H1 (cell line): Measurements from ENCODE around the gene SLC39A11. TPM values are rescaled to one million over a fixed set of nuclear protein-coding genes. Genes with fewer than 3 reads are reported as not detected.

Source experiments
- CTCF ChIA-PET: fragments of 300-600 bp; sonication (Branson Sonifier 250); formaldehyde crosslinking; loops from one replicate; lab custom pipeline; 2021; ENCODE audit not compliant: partially characterized antibody; lab: Charles Lee
- POLR2A ChIA-PET: fragments of 300-600 bp; sonication (Branson Sonifier 250); formaldehyde crosslinking; loops from one replicate; lab custom pipeline; 2021; ENCODE audit warnings: inconsistent platforms; ENCODE audit not compliant: partially characterized antibody; lab: Charles Lee
- DNase-seq, 2 experiments: peaks; one replicate each; pipeline versions ENCODE4 v3.0.0 to v3.0.0-alpha.2; 2010 to 2022; ENCODE audit warnings: low spot score in 2 of 2, low read depth in 1 of 2, mixed read lengths in 1 of 2
- FAIRE-seq: peaks from 2 replicates; lab custom pipeline; 2011; peaks lifted over from hg19 to GRCh38; lab: Jason Lieb, UNC
- H2AFZ ChIP-seq: 2 replicates; pipeline ENCODE4 v1.8.1; 2012; ENCODE audit warnings: low read length, inconsistent platforms
- H2AK5ac ChIP-seq: 2 replicates; pipeline ENCODE4 v1.6.1; 2013; ENCODE audit warnings: low read depth, low read length
- H2BK120ac ChIP-seq: replicated peaks from 2 replicates; pipeline ENCODE3; 2013; ENCODE audit warnings: low read depth, low read length, inconsistent platforms
- H2BK12ac ChIP-seq: 2 replicates; pipeline ENCODE4 v1.6.1; 2013; ENCODE audit warnings: low read depth, low read length
- H2BK15ac ChIP-seq: 2 replicates; pipeline ENCODE4 v1.6.1; 2013; ENCODE audit warnings: low read length
- H2BK20ac ChIP-seq: 2 replicates; pipeline ENCODE4 v1.6.1; 2013; ENCODE audit warnings: low read length
- H2BK5ac ChIP-seq: 2 replicates; pipeline ENCODE4 v1.6.1; 2013; ENCODE audit warnings: low read depth, low read length
- H3K14ac ChIP-seq: 2 replicates; pipeline ENCODE4 v1.6.1; 2013; ENCODE audit warnings: inconsistent platforms; ENCODE audit not compliant: insufficient read length
- H3K18ac ChIP-seq: 2 replicates; pipeline ENCODE4 v1.6.1; 2013; ENCODE audit warnings: low read length; ENCODE audit errors: extremely low read depth
- H3K23ac ChIP-seq: 2 replicates; pipeline ENCODE4 v1.6.1; 2013; ENCODE audit warnings: inconsistent platforms; ENCODE audit not compliant: insufficient read length
- H3K23me2 ChIP-seq: 2 replicates; pipeline ENCODE4 v1.6.1; 2013; ENCODE audit warnings: low read depth, low read length
- H3K27ac ChIP-seq: 2 replicates; pipeline ENCODE4 v1.6.1; 2011; ENCODE audit warnings: low read depth, low read length, inconsistent platforms
- H3K27me3 ChIP-seq, 4 experiments: replicated peaks in 1 of 4; 1 replicate in 1 of 4; 2 replicates in 3 of 4; pipeline versions ENCODE4 v1.6.1 to v1.8.1; 2011 to 2013; ENCODE audit warnings: low read length in 3 of 4, mild to moderate bottlenecking in 3 of 4, inconsistent platforms in 2 of 4, mixed read lengths in 2 of 4, moderate library complexity in 1 of 4; ENCODE audit not compliant: control insufficient read depth in 3 of 4, insufficient read depth in 3 of 4; ENCODE audit errors: extremely low read depth in 1 of 4
- H3K36me3 ChIP-seq, 4 experiments: 2 replicates each; pipeline versions ENCODE4 v1.6.1 to v1.8.1; 2011 to 2013; ENCODE audit warnings: mild to moderate bottlenecking in 4 of 4, low read length in 3 of 4, moderate library complexity in 2 of 4, control low read depth in 1 of 4, inconsistent platforms in 1 of 4; ENCODE audit not compliant: insufficient read depth in 4 of 4, control insufficient read depth in 2 of 4
- H3K4ac ChIP-seq: replicated peaks from 2 replicates; pipeline ENCODE3; 2013; ENCODE audit warnings: low read length, low read depth, mixed read lengths, inconsistent platforms; ENCODE audit not compliant: insufficient read length
- H3K4me1 ChIP-seq, 4 experiments: replicated peaks in 1 of 4; 1 replicate in 1 of 4; 2 replicates in 3 of 4; pipeline versions ENCODE4 v1.6.1 to v1.8.1; 2011 to 2013; ENCODE audit warnings: low read length in 3 of 4, inconsistent platforms in 2 of 4, mixed read lengths in 1 of 4; ENCODE audit not compliant: insufficient read depth in 4 of 4, control insufficient read depth in 3 of 4
- H3K4me2 ChIP-seq, 2 experiments: 2 replicates each; pipeline versions ENCODE4 v1.6.1 to v1.8.1; 2011 to 2013; ENCODE audit warnings: low read depth in 2 of 2, low read length in 2 of 2, control low read depth in 1 of 2, inconsistent platforms in 1 of 2, mild to moderate bottlenecking in 1 of 2; ENCODE audit not compliant: insufficient read depth in 1 of 2
- H3K4me3 ChIP-seq, 4 experiments: fragments of 200-600, 300-600 bp in 1 of 4; sonication (generic), shearing (Covaris generic), sonication (Bioruptor Twin) in 1 of 4; 2 replicates each; pipeline versions ENCODE4 v1.5.1 to v1.8.1; 2011 to 2016; ENCODE audit warnings: low read length in 4 of 4, low read depth in 3 of 4, control low read depth in 2 of 4, inconsistent platforms in 2 of 4, mild to moderate bottlenecking in 2 of 4, mixed read lengths in 1 of 4, moderate library complexity in 1 of 4; ENCODE audit not compliant: insufficient read depth in 2 of 4; ENCODE audit errors: extremely low read depth in 1 of 4
- H3K56ac ChIP-seq: replicated peaks from 2 replicates; pipeline ENCODE3; 2013; ENCODE audit warnings: low read depth, mild to moderate bottlenecking, mixed read lengths, low read length, inconsistent platforms; ENCODE audit not compliant: insufficient read length
- H3K79me1 ChIP-seq: 2 replicates; pipeline ENCODE4 v1.6.1; 2013; ENCODE audit warnings: low read depth, low read length, control low read depth
- H3K79me2 ChIP-seq, 2 experiments: 2 replicates each; pipeline versions ENCODE4 v1.6.1 to v1.8.1; 2012 to 2013; ENCODE audit warnings: low read length in 2 of 2, mild to moderate bottlenecking in 2 of 2, inconsistent platforms in 1 of 2; ENCODE audit not compliant: insufficient read depth in 2 of 2, control insufficient read depth in 1 of 2
- H3K9ac ChIP-seq, 4 experiments: replicated peaks in 1 of 4; 1 replicate in 1 of 4; 2 replicates in 3 of 4; pipeline versions ENCODE4 v1.6.1 to v1.8.1; 2011 to 2013; ENCODE audit warnings: low read depth in 3 of 4, low read length in 3 of 4, control low read depth in 2 of 4, mild to moderate bottlenecking in 2 of 4, moderate library complexity in 2 of 4, inconsistent platforms in 1 of 4; ENCODE audit errors: extremely low read depth in 1 of 4
- H3K9me3 ChIP-seq, 2 experiments: 2 replicates each; pipeline versions ENCODE4 v1.6.1 to v1.8.1; 2012 to 2013; ENCODE audit warnings: mild to moderate bottlenecking in 2 of 2, moderate library complexity in 2 of 2, control low read depth in 1 of 2, inconsistent platforms in 1 of 2, low read depth in 1 of 2, low read length in 1 of 2, mixed read lengths in 1 of 2; ENCODE audit not compliant: insufficient read depth in 2 of 2
- H4K20me1 ChIP-seq, 2 experiments: replicated peaks in 1 of 2; 2 replicates each; pipeline versions ENCODE3 to v1.8.1; 2011 to 2013; ENCODE audit warnings: inconsistent platforms in 2 of 2, low read length in 2 of 2, mild to moderate bottlenecking in 1 of 2; ENCODE audit not compliant: insufficient read depth in 2 of 2, control insufficient read depth in 1 of 2
- H4K5ac ChIP-seq: 2 replicates; pipeline ENCODE4 v1.6.1; 2013; ENCODE audit warnings: low read length, low read depth, mixed read lengths, inconsistent platforms; ENCODE audit not compliant: insufficient read length
- H4K8ac ChIP-seq: 2 replicates; pipeline ENCODE4 v1.8.0; 2013; ENCODE audit warnings: mild to moderate bottlenecking, moderate library complexity, low read length, inconsistent platforms; ENCODE audit not compliant: insufficient read depth; ENCODE audit errors: extremely low read depth
- H4K91ac ChIP-seq: replicated peaks from 2 replicates; pipeline ENCODE3; 2013; ENCODE audit warnings: low read length, mixed read lengths, inconsistent platforms; ENCODE audit not compliant: insufficient read length
- EZH2 ChIP-seq: fragments of 200-600 bp; sonication (generic); IDR thresholded peaks from 2 replicates; pipeline ENCODE4 v1.7.1; 2012; ENCODE audit warnings: low read depth, mild to moderate bottlenecking, moderate library complexity, low read length, inconsistent platforms; ENCODE audit not compliant: severe bottlenecking
- GTF2F1 ChIP-seq: IDR thresholded peaks from 2 replicates; pipeline ENCODE4 v1.6.1; 2012; ENCODE audit warnings: low read depth, low read length, improper control_type of control experiment, borderline replicate concordance
- POLR2AphosphoS5 ChIP-seq: IDR thresholded peaks from 2 replicates; pipeline ENCODE4 v1.6.1; 2011; ENCODE audit warnings: low read depth, low read length
- RBBP5 ChIP-seq: IDR thresholded peaks from 2 replicates; pipeline ENCODE4 v1.7.1; 2012; ENCODE audit warnings: low read depth, mild to moderate bottlenecking, inconsistent platforms, low read length, moderate library complexity, borderline replicate concordance
- SP2 ChIP-seq: IDR thresholded peaks from 2 replicates; pipeline ENCODE4 v1.6.1; 2012; ENCODE audit warnings: mild to moderate bottlenecking, low read length, inconsistent platforms
- TBP ChIP-seq: IDR thresholded peaks from 2 replicates; pipeline ENCODE4 v1.6.1; 2011; ENCODE audit warnings: low read depth, low read length, improper control_type of control experiment
- TCF12 ChIP-seq: IDR thresholded peaks from 2 replicates; pipeline ENCODE4 v1.6.1; 2011; ENCODE audit warnings: low read depth, mild to moderate bottlenecking, low read length
- WGBS, 2 experiments: shearing (Covaris generic) in 1 of 2; methylation state at CpG; one replicate each; pipeline versions ENCODE4 v1.1.6 to v1.1.7; 2013 to 2015; ENCODE audit warnings: low lambda C conversion rate in 2 of 2, mixed read lengths in 2 of 2, inconsistent platforms in 1 of 2, low coverage in 1 of 2, missing lambda C conversion rate in 1 of 2; ENCODE audit not compliant: insufficient replicate concordance in 2 of 2, insufficient coverage in 1 of 2, insufficient read length in 1 of 2; ENCODE audit errors: extremely low coverage in 1 of 2, missing lambda C conversion rate in 1 of 2; 5-methylcytosine and 5-hydroxymethylcytosine counted together
- polyA plus RNA-seq, 7 experiments: library from polyadenylated mRNA; depleted of rRNA in 3 of 7; stranded (reverse) in 5 of 7; unstranded in 2 of 7; fragments of >200 nt in 5 of 7; fragments of 200-250 nt in 2 of 7; gene quantifications; 1 replicate in 5 of 7; 2 replicates in 1 of 7; 4 replicates in 1 of 7; pipeline versions ENCODE4 v1.2.1 to v1.2.3, GENCODE V29; 2011 to 2013; ENCODE audit warnings: missing spikeins in 2 of 7, mixed read lengths in 2 of 7
- total RNA-seq: library from RNA; stranded (reverse); fragmentation: NEBNext Ultra II Directional; extraction: Animal tissue kit (Norgen Biotek cat#: 25700); gene quantifications from 2 replicates; pipeline ENCODE4 v1.2.1, GENCODE V29; 2021
- TF ChIP-seq, protein P1 (sequence below): IDR thresholded peaks from 2 replicates; pipeline ENCODE4 v1.6.1; 2011; ENCODE audit warnings: low read length, improper control_type of control experiment
- TF ChIP-seq, protein P2 (sequence below), 3 experiments: IDR thresholded peaks; 1 replicate in 2 of 3; 2 replicates in 1 of 3; pipeline versions ENCODE4 v1.5.1 to v1.6.1; 2011; ENCODE audit warnings: low read length in 3 of 3, mild to moderate bottlenecking in 3 of 3, inconsistent platforms in 2 of 3, low read depth in 1 of 3, moderate library complexity in 1 of 3; ENCODE audit not compliant: insufficient read depth in 1 of 3; ENCODE audit errors: control extremely low read depth in 1 of 3
- TF ChIP-seq, protein P3 (sequence below): IDR thresholded peaks from 2 replicates; pipeline ENCODE4 v1.6.1; 2012; ENCODE audit warnings: inconsistent platforms

Gene SLC39A11
- total and polyA plus RNA-seq, 2 of the 8 experiments (the other 6 are each of a cell fraction or from before 2014, with no cell fraction given) = 12.2 to 19.6 TPM

DNA sequence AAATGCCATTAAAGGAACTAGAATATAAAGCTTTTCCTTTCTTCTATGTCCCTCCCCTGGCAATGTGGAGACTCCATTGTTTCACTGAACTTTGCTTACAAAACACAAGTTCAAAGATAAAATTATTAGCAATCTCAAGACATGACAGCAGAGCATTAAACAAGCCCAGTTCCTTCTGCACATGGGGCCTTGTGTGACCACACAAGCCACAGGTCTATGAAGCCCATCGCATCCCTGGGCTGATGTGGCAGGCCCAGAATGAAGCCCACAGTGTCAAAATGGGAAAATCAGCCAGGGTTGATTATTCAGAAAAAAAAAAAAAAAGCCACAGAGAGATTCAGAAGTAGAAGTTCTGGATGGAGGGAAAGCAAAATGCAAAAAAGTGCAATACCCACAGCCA, 12.9 kb upstream of the SLC39A11 start:
- Histone ChIP-seq H3K27me3 (no peaks in the 10 kb centered on the region), H3K79me2 (no peaks in the 10 kb centered on the region), H2BK15ac (no peak overlapping the region), H3K79me1 (no peaks in the 10 kb centered on the region), H3K23me2 (no peaks in the 10 kb centered on the region), H2AFZ (no peak overlapping the region), H3K4me1 (no peaks in the 10 kb centered on the region), H2BK120ac (no peak overlapping the region), H3K36me3 (no peaks in the 10 kb centered on the region), H3K23ac (no peak overlapping the region), H4K8ac (no peak overlapping the region), H3K9me3 (no peaks in the 10 kb centered on the region), H2BK12ac (no peak overlapping the region), H3K56ac (no peak overlapping the region), H3K18ac (no peak overlapping the region), H2BK5ac (no peak overlapping the region), H3K4me2 (no peak overlapping the region), H4K20me1 (no peaks in the 10 kb centered on the region), H3K27ac (no peak overlapping the region), H3K14ac (no peak overlapping the region), H4K5ac (no peak overlapping the region), H2BK20ac (no peak overlapping the region), H4K91ac (no peak overlapping the region), H3K4me3 (no peak overlapping the region), H3K9ac (no peak overlapping the region), H3K4ac (no peak overlapping the region), H2AK5ac (no peak overlapping the region)
- DNase-seq (no peak), FAIRE-seq (no peak)
- POLR2A ChIA-PET = interaction anchor here (0.6 kb wide), 1 partner anchor 21 kb away, joined by 3 read pairs; no protein-coding TSS in a partner anchor
- CTCF ChIA-PET = interaction anchor here (0.7 to 0.9 kb wide), 3 partner anchors 12 to 423 kb away, joined by 3 to 4 read pairs (median 3); no protein-coding TSS in a partner anchor
- WGBS, 2 experiments = 92% methylated on average over 1 of the region's 1 CpG; no CpG with 5 or more reads in 1 of the 2 experiments
- TF ChIP-seq SP2 (no peak), RBBP5 (no peak), POLR2AphosphoS5 (no peak), TCF12 (no peak), EZH2 (no peak), TBP (no peak), GTF2F1 (no peak)
- TF ChIP-seq, protein P1, sequence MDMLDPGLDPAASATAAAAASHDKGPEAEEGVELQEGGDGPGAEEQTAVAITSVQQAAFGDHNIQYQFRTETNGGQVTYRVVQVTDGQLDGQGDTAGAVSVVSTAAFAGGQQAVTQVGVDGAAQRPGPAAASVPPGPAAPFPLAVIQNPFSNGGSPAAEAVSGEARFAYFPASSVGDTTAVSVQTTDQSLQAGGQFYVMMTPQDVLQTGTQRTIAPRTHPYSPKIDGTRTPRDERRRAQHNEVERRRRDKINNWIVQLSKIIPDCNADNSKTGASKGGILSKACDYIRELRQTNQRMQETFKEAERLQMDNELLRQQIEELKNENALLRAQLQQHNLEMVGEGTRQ = no peak
- TF ChIP-seq, protein P2, sequence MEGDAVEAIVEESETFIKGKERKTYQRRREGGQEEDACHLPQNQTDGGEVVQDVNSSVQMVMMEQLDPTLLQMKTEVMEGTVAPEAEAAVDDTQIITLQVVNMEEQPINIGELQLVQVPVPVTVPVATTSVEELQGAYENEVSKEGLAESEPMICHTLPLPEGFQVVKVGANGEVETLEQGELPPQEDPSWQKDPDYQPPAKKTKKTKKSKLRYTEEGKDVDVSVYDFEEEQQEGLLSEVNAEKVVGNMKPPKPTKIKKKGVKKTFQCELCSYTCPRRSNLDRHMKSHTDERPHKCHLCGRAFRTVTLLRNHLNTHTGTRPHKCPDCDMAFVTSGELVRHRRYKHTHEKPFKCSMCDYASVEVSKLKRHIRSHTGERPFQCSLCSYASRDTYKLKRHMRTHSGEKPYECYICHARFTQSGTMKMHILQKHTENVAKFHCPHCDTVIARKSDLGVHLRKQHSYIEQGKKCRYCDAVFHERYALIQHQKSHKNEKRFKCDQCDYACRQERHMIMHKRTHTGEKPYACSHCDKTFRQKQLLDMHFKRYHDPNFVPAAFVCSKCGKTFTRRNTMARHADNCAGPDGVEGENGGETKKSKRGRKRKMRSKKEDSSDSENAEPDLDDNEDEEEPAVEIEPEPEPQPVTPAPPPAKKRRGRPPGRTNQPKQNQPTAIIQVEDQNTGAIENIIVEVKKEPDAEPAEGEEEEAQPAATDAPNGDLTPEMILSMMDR (IDR thresholded peaks at IDR 0.05; ENCODE audit: control extremely low read depth in 1 of 3, insufficient read depth in 1 of 3, low read depth in 1 of 3, low read length in 3 of 3) = no peak
- TF ChIP-seq, protein P3, sequence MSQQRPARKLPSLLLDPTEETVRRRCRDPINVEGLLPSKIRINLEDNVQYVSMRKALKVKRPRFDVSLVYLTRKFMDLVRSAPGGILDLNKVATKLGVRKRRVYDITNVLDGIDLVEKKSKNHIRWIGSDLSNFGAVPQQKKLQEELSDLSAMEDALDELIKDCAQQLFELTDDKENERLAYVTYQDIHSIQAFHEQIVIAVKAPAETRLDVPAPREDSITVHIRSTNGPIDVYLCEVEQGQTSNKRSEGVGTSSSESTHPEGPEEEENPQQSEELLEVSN = no peak
